CD8-positive, alpha-beta memory T cell (primary cell): Measurements from ENCODE around the gene KAZN. TPM values are rescaled to one million over a fixed set of nuclear protein-coding genes. Genes with fewer than 3 reads are reported as not detected.
"Not testable (repeated sequence)": the region's sequence is repeated elsewhere in the genome, so short reads cannot be mapped to it uniquely, and the experiment has no call there.

Experiments used
- CTCF ChIA-PET: fragments of 350-600 bp; sonication (Branson Sonifier 250); formaldehyde crosslinking; loops from one replicate; lab custom pipeline; 2021; ENCODE audit warnings: antibody characterized with exemption; lab: Charles Lee
- POLR2A ChIA-PET: fragments of 350-600 bp; sonication (Branson Sonifier 250); formaldehyde crosslinking; loops from one replicate; lab custom pipeline; 2021; ENCODE audit warnings: antibody characterized with exemption; lab: Charles Lee
- DNase-seq, 5 donors: peaks; one replicate each; pipeline versions ENCODE4 v3.0.0 to v3.0.0-alpha.2; 2020 to 2022; ENCODE audit warnings: mixed read lengths in 1 of 5
- H3K27ac ChIP-seq: one replicate; pipeline ENCODE4 v1.7.0; 2013; ENCODE audit warnings: low read depth, mild to moderate bottlenecking, low read length, moderate library complexity
- H3K27me3 ChIP-seq: 2 replicates; pipeline ENCODE4 v1.7.0; 2013; ENCODE audit warnings: low read length, mild to moderate bottlenecking; ENCODE audit not compliant: insufficient read depth, poor library complexity, severe bottlenecking
- H3K36me3 ChIP-seq: 2 replicates; pipeline ENCODE4 v1.7.0; 2013; ENCODE audit warnings: mild to moderate bottlenecking, low read length, moderate library complexity; ENCODE audit not compliant: insufficient read depth
- H3K4me1 ChIP-seq: 2 replicates; pipeline ENCODE4 v1.7.0; 2013; ENCODE audit warnings: mild to moderate bottlenecking, low read length, moderate library complexity; ENCODE audit not compliant: insufficient read depth
- H3K4me3 ChIP-seq: 2 replicates; pipeline ENCODE4 v1.7.0; 2013; ENCODE audit warnings: mild to moderate bottlenecking, low read length
- H3K9me3 ChIP-seq: 2 replicates; pipeline ENCODE4 v1.7.0; 2013; ENCODE audit warnings: mild to moderate bottlenecking, low read length
- H3K27ac Mint-ChIP-seq, 8 donors: one replicate each; pipeline ENCODE4 v1.8.0; 2020 to 2021; ENCODE audit warnings: mixed read lengths in 8 of 8, mild to moderate bottlenecking in 6 of 8, inconsistent platforms in 3 of 8, moderate library complexity in 3 of 8
- H3K27me3 Mint-ChIP-seq, 2 donors: one replicate each; pipeline ENCODE4 v1.8.0; 2020 to 2021; ENCODE audit warnings: mixed read lengths in 2 of 2, mild to moderate bottlenecking in 1 of 2, moderate library complexity in 1 of 2
- H3K36me3 Mint-ChIP-seq, 3 donors: one replicate each; pipeline ENCODE4 v1.8.0; 2020 to 2021; ENCODE audit warnings: mixed read lengths in 3 of 3, inconsistent platforms in 1 of 3, mild to moderate bottlenecking in 1 of 3
- H3K4me1 Mint-ChIP-seq, 3 donors: one replicate each; pipeline ENCODE4 v1.8.0; 2020 to 2021; ENCODE audit warnings: mixed read lengths in 3 of 3, inconsistent platforms in 1 of 3, mild to moderate bottlenecking in 1 of 3
- H3K4me3 Mint-ChIP-seq, 7 donors: one replicate each; pipeline ENCODE4 v1.8.0; 2020 to 2021; ENCODE audit warnings: mixed read lengths in 7 of 7, mild to moderate bottlenecking in 6 of 7, moderate library complexity in 4 of 7, inconsistent platforms in 2 of 7
- H3K9me3 Mint-ChIP-seq, 5 donors: one replicate each; pipeline ENCODE4 v1.8.0; 2020 to 2022; ENCODE audit warnings: mixed read lengths in 5 of 5, mild to moderate bottlenecking in 3 of 5, moderate library complexity in 2 of 5, inconsistent platforms in 1 of 5
- polyA plus RNA-seq: library from polyadenylated mRNA; unstranded; fragments of 300-500 nt; fragmentation: Illumina TruSeq; gene quantifications from one replicate; pipeline ENCODE4 v1.2.3, GENCODE V29; 2021
- total RNA-seq, 2 experiments: library from RNA; stranded (reverse); gene quantifications; one replicate each; pipeline ENCODE4 v1.2.3, GENCODE V29; 2021

KAZN gene
- total and polyA plus RNA-seq, 3 experiments from 2014 or later = 0.15 to 0.35 (median 0.18) TPM

GRCh38 chr1:14577261-14577660 lies 21.2 kb upstream of the KAZN start:
- POLR2A ChIA-PET = no interaction called here

GRCh38 chr1:14578156-14578555 lies 20.3 kb upstream of the KAZN start:
- no peak for DNase-seq
- Mint-ChIP-seq H3K36me3 (no peaks in the 10 kb centered on the region), H3K27ac (no peak overlapping the region), H3K4me3 (no peak overlapping the region), H3K27me3 (peaks cover 8% of the 10 kb centered on the region in 2 donors), H3K9me3 (peaks cover 0 to 5% (median 2%) of the 10 kb centered on the region in 5 donors), H3K4me1 (no peaks in the 10 kb centered on the region)
- Histone ChIP-seq H3K4me1 (no peaks in the 10 kb centered on the region), H3K27me3 (no peaks in the 10 kb centered on the region), H3K9me3 (no peaks in the 10 kb centered on the region), H3K36me3 (no peaks in the 10 kb centered on the region), H3K27ac (no peak overlapping the region), H3K4me3 (no peak overlapping the region)
- ChIA-PET CTCF (no interaction called here), POLR2A (no interaction called here)

More at GRCh38 chr1:14577261-14577660, 21.2 kb upstream of the KAZN start:
- H3K27me3 Mint-ChIP-seq = peaks cover 7 to 10% of the 10 kb centered on the region in 2 donors
- DNase-seq = no peak
- H3K4me3 Mint-ChIP-seq = no peak overlapping the region
- H3K27me3 ChIP-seq = no peaks in the 10 kb centered on the region
- no peaks in the 10 kb centered on the region for H3K4me1 ChIP-seq
- H3K9me3 Mint-ChIP-seq = peaks cover 0 to 5% (median 2%) of the 10 kb centered on the region in 5 donors
- no peak overlapping the region for H3K27ac ChIP-seq
- H3K36me3 ChIP-seq = no peaks in the 10 kb centered on the region
- CTCF ChIA-PET = no interaction called here
- H3K9me3 ChIP-seq = no peaks in the 10 kb centered on the region
- H3K4me1 Mint-ChIP-seq = no peaks in the 10 kb centered on the region
- H3K36me3 Mint-ChIP-seq = no peaks in the 10 kb centered on the region
- no peak overlapping the region for H3K4me3 ChIP-seq
- no peak overlapping the region for H3K27ac Mint-ChIP-seq

- H3K9me3 Mint-ChIP-seq, POLR2A ChIA-PET, H3K27ac ChIP-seq, H3K27me3 Mint-ChIP-seq, H3K27ac Mint-ChIP-seq, H3K9me3 ChIP-seq, CTCF ChIA-PET, H3K4me3 Mint-ChIP-seq, H3K36me3 ChIP-seq, DNase-seq, H3K27me3 ChIP-seq, H3K4me1 Mint-ChIP-seq, H3K4me3 ChIP-seq, H3K36me3 Mint-ChIP-seq, H3K4me1 ChIP-seq: not testable (repeated sequence)
These were observed 18.2 kb upstream of the KAZN start for GRCh38 chr1:14580295-14580694.

- Mint-ChIP-seq H3K27ac (no peak overlapping the region), H3K27me3 (peaks cover 0 to 3% of the 10 kb centered on the region in 2 donors), H3K36me3 (no peaks in the 10 kb centered on the region), H3K9me3 (peaks cover 0 to 5% (median 2%) of the 10 kb centered on the region in 5 donors), H3K4me3 (no peak overlapping the region), H3K4me1 (no peaks in the 10 kb centered on the region)
- no peaks in the 10 kb centered on the region for H3K4me1 ChIP-seq
- ChIA-PET CTCF (no interaction called here), POLR2A (no interaction called here)
- DNase-seq = no peak
- no peaks in the 10 kb centered on the region for H3K27me3 ChIP-seq
- H3K27ac ChIP-seq = no peak overlapping the region
- no peak overlapping the region for H3K4me3 ChIP-seq
- H3K9me3 ChIP-seq = no peaks in the 10 kb centered on the region
- no peaks in the 10 kb centered on the region for H3K36me3 ChIP-seq
These were observed 17.5 kb upstream of the KAZN start for GRCh38 chr1:14580986-14581385.

- no peaks in the 10 kb centered on the region for H3K27me3 ChIP-seq
- no peaks in the 10 kb centered on the region for H3K36me3 ChIP-seq
- Mint-ChIP-seq H3K9me3 (peaks cover 0 to 5% (median 2%) of the 10 kb centered on the region in 5 donors), H3K27ac (no peak overlapping the region), H3K4me1 (no peaks in the 10 kb centered on the region), H3K4me3 (no peak overlapping the region), H3K36me3 (no peaks in the 10 kb centered on the region), H3K27me3 (peaks cover 5 to 7% of the 10 kb centered on the region in 2 donors)
- no peaks in the 10 kb centered on the region for H3K4me1 ChIP-seq
- POLR2A ChIA-PET = no interaction called here
- CTCF ChIA-PET = no interaction called here
- no peak overlapping the region for H3K4me3 ChIP-seq
- no peak overlapping the region for H3K27ac ChIP-seq
- DNase-seq = no peak
- H3K9me3 ChIP-seq = no peaks in the 10 kb centered on the region
These were observed 14.7 kb upstream of the KAZN start for GRCh38 chr1:14583788-14584187.

GRCh38 chr1:14585728-14586127 lies 12.8 kb upstream of the KAZN start:
- H3K36me3 Mint-ChIP-seq = no peaks in the 10 kb centered on the region
- Histone ChIP-seq H3K27ac (no peak overlapping the region), H3K4me3 (no peak overlapping the region), H3K9me3 (no peaks in the 10 kb centered on the region), H3K27me3 (no peaks in the 10 kb centered on the region), H3K4me1 (no peaks in the 10 kb centered on the region), H3K36me3 (no peaks in the 10 kb centered on the region)
- H3K4me3 Mint-ChIP-seq = no peak overlapping the region
- peaks cover 5 to 7% of the 10 kb centered on the region in 2 donors for H3K27me3 Mint-ChIP-seq
- CTCF ChIA-PET = no interaction called here
- POLR2A ChIA-PET = no interaction called here
- no peak overlapping the region for H3K27ac Mint-ChIP-seq
- DNase-seq = no peak
- H3K9me3 Mint-ChIP-seq = peaks cover 0 to 5% (median 2%) of the 10 kb centered on the region in 5 donors
- no peaks in the 10 kb centered on the region for H3K4me1 Mint-ChIP-seq

GRCh38 chr1:14590411-14591180 lies 7.9 kb upstream of the KAZN start:
- POLR2A ChIA-PET = no interaction called here
- Histone ChIP-seq H3K27ac (no peak overlapping the region), H3K9me3 (no peaks in the 10 kb centered on the region), H3K36me3 (no peaks in the 10 kb centered on the region), H3K27me3 (no peaks in the 10 kb centered on the region), H3K4me1 (no peaks in the 10 kb centered on the region), H3K4me3 (no peak overlapping the region)
- CTCF ChIA-PET = no interaction called here
- no peaks in the 10 kb centered on the region for H3K9me3 Mint-ChIP-seq
- no peaks in the 10 kb centered on the region for H3K4me1 Mint-ChIP-seq
- no peak overlapping the region for H3K4me3 Mint-ChIP-seq
- H3K27ac Mint-ChIP-seq = no peak overlapping the region
- no peaks in the 10 kb centered on the region for H3K36me3 Mint-ChIP-seq
- DNase-seq = no peak
- H3K27me3 Mint-ChIP-seq = peaks cover 11 to 17% of the 10 kb centered on the region in 2 donors

- Histone ChIP-seq H3K27ac (no peak overlapping the region), H3K4me3 (no peak overlapping the region), H3K27me3 (no peaks in the 10 kb centered on the region), H3K9me3 (no peaks in the 10 kb centered on the region), H3K36me3 (no peaks in the 10 kb centered on the region), H3K4me1 (no peaks in the 10 kb centered on the region)
- POLR2A ChIA-PET = no interaction called here
- no peaks in the 10 kb centered on the region for H3K36me3 Mint-ChIP-seq
- no peaks in the 10 kb centered on the region for H3K4me1 Mint-ChIP-seq
- no peak for DNase-seq
- H3K27me3 Mint-ChIP-seq = peaks cover 16 to 21% of the 10 kb centered on the region in 2 donors
- no peak overlapping the region for H3K27ac Mint-ChIP-seq
- no peak overlapping the region for H3K4me3 Mint-ChIP-seq
- CTCF ChIA-PET = no interaction called here
- H3K9me3 Mint-ChIP-seq = no peaks in the 10 kb centered on the region
These were observed 6.9 kb upstream of the KAZN start for GRCh38 chr1:14591600-14591999.
